Measurements from ENCODE around the gene ECHDC3.

Gene ECHDC3

GRCh38 chr10:11727563-11727962, 14.6 kb upstream of the ECHDC3 start:
- no peak overlapping the region for H3K4me2 ChIP-seq (ENCODE audit: low read length)
- H3K4me3 ChIP-seq (ENCODE audit: low read length): no peak overlapping the region

GRCh38 chr10:11728353-11728752, 13.8 kb upstream of the ECHDC3 start:
- no peaks in the 10 kb centered on the region for H4K20me1 ChIP-seq (ENCODE audit: control insufficient read depth, insufficient read depth, low read depth, low read length)
- TF ChIP-seq CTCF (IDR thresholded peaks at IDR 0.05; ENCODE audit: low read depth, low read length, poor library complexity, severe bottlenecking) (no peak), EZH2phosphoT487 (IDR thresholded peaks at IDR 0.05; ENCODE audit: borderline replicate concordance, low read length) (no peak)
- peaks cover 10% of the 10 kb centered on the region for H3K4me1 ChIP-seq (ENCODE audit: control insufficient read depth, low read length)

More at GRCh38 chr10:11727563-11727962, 14.6 kb upstream of the ECHDC3 start:
- no peaks in the 10 kb centered on the region for H3K27me3 ChIP-seq (ENCODE audit: control insufficient read depth, low read length)
- no peaks in the 10 kb centered on the region for H4K20me1 ChIP-seq (ENCODE audit: control insufficient read depth, insufficient read depth, low read depth, low read length)
- no peaks in the 10 kb centered on the region for H3F3A ChIP-seq (ENCODE audit: control insufficient read depth, insufficient read depth)
- TF ChIP-seq CTCF (IDR thresholded peaks at IDR 0.05; ENCODE audit: low read depth, low read length, poor library complexity, severe bottlenecking) (no peak), EZH2phosphoT487 (IDR thresholded peaks at IDR 0.05; ENCODE audit: borderline replicate concordance, low read length) (no peak)
- no peak overlapping the region for H3K27ac ChIP-seq (ENCODE audit: low read depth, low read length)
- H3K79me2 ChIP-seq (ENCODE audit: control insufficient read depth, low read length): no peaks in the 10 kb centered on the region
- H3K4me1 ChIP-seq (ENCODE audit: control insufficient read depth, low read length): peaks cover 10% of the 10 kb centered on the region
- no peaks in the 10 kb centered on the region for H3K9me2 ChIP-seq (replicated peaks; ENCODE audit: control insufficient read depth, low read length)
- H3K36me3 ChIP-seq (ENCODE audit: control insufficient read depth, low read length): no peaks in the 10 kb centered on the region
- peaks cover 19% of the 10 kb centered on the region for H3K9me3 ChIP-seq (ENCODE audit: control insufficient read depth, insufficient read depth, low read length)

GRCh38 chr10:11729790-11730315, 12.3 kb upstream of the ECHDC3 start:
- Histone ChIP-seq H3K9me3 (ENCODE audit: control insufficient read depth, insufficient read depth, low read length) (peaks cover 19% of the 10 kb centered on the region), H3K4me1 (ENCODE audit: control insufficient read depth, low read length) (peaks cover 7% of the 10 kb centered on the region), H3F3A (ENCODE audit: control insufficient read depth, insufficient read depth) (no peaks in the 10 kb centered on the region), H3K4me2 (ENCODE audit: low read length) (no peak overlapping the region), H3K36me3 (ENCODE audit: control insufficient read depth, low read length) (no peaks in the 10 kb centered on the region), H4K20me1 (ENCODE audit: control insufficient read depth, insufficient read depth, low read depth, low read length) (no peaks in the 10 kb centered on the region), H3K79me2 (ENCODE audit: control insufficient read depth, low read length) (no peaks in the 10 kb centered on the region), H3K9me2 (replicated peaks; ENCODE audit: control insufficient read depth, low read length) (no peaks in the 10 kb centered on the region), H3K4me3 (ENCODE audit: low read length) (no peak overlapping the region), H3K27me3 (ENCODE audit: control insufficient read depth, low read length) (no peaks in the 10 kb centered on the region), H3K27ac (ENCODE audit: low read depth, low read length) (no peak overlapping the region)
- TF ChIP-seq EZH2phosphoT487 (IDR thresholded peaks at IDR 0.05; ENCODE audit: borderline replicate concordance, low read length): no peak
- no peak for TF ChIP-seq CTCF (IDR thresholded peaks at IDR 0.05; ENCODE audit: low read depth, low read length, poor library complexity, severe bottlenecking)

More at GRCh38 chr10:11728353-11728752, 13.8 kb upstream of the ECHDC3 start:
- Histone ChIP-seq H3K9me3 (ENCODE audit: control insufficient read depth, insufficient read depth, low read length) (peaks cover 19% of the 10 kb centered on the region), H3K27me3 (ENCODE audit: control insufficient read depth, low read length) (no peaks in the 10 kb centered on the region), H3K9me2 (replicated peaks; ENCODE audit: control insufficient read depth, low read length) (no peaks in the 10 kb centered on the region), H3K79me2 (ENCODE audit: control insufficient read depth, low read length) (no peaks in the 10 kb centered on the region), H3K27ac (ENCODE audit: low read depth, low read length) (no peak overlapping the region), H3F3A (ENCODE audit: control insufficient read depth, insufficient read depth) (no peaks in the 10 kb centered on the region), H3K4me2 (ENCODE audit: low read length) (no peak overlapping the region), H3K4me3 (ENCODE audit: low read length) (no peak overlapping the region), H3K36me3 (ENCODE audit: control insufficient read depth, low read length) (no peaks in the 10 kb centered on the region)
